ENCODE data around the gene TRIM34.

DNA sequence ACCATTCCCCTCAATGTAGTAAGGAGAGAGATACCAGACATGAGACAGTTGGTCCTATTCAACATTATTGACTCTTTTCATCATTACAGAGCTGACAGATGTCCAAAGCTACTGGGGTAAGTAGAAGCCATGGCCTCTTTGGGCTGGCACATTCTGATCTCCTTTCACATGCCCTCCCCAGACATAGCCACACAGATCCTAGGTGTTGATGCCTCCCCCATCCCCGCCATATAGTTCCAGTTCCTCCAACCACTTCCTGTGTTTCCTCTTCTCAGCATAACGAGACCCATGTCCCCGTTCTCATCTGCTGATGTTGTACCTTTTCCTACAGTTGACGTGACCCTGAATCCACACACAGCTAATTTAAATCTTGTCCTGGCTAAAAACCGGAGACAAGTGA, 14.4 kb upstream of the TRIM34 start:
- TF ChIP-seq, protein P1, sequence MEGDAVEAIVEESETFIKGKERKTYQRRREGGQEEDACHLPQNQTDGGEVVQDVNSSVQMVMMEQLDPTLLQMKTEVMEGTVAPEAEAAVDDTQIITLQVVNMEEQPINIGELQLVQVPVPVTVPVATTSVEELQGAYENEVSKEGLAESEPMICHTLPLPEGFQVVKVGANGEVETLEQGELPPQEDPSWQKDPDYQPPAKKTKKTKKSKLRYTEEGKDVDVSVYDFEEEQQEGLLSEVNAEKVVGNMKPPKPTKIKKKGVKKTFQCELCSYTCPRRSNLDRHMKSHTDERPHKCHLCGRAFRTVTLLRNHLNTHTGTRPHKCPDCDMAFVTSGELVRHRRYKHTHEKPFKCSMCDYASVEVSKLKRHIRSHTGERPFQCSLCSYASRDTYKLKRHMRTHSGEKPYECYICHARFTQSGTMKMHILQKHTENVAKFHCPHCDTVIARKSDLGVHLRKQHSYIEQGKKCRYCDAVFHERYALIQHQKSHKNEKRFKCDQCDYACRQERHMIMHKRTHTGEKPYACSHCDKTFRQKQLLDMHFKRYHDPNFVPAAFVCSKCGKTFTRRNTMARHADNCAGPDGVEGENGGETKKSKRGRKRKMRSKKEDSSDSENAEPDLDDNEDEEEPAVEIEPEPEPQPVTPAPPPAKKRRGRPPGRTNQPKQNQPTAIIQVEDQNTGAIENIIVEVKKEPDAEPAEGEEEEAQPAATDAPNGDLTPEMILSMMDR (IDR thresholded peaks at IDR 0.05), result no peak
- TF ChIP-seq POLR2A (IDR thresholded peaks at IDR 0.05), result no peak
